HepG2 (cell line): Measurements from ENCODE around the gene ZC3H7B. TPM values are rescaled to one million over a fixed set of nuclear protein-coding genes. Genes with fewer than 3 reads are reported as not detected.
A peak's percentile ranks its signal among the peaks of the same experiment; 100 is the strongest.

Source experiments
- FOXM1 ChIP-seq: sonication (generic); formaldehyde crosslinking; IDR thresholded peaks from 2 replicates; pipeline ENCODE4 v1.5.0; 2020; ENCODE audit warnings: missing genetic modification reagents
- FOXO1 ChIP-seq: sonication (generic); formaldehyde crosslinking; IDR thresholded peaks from 2 replicates; pipeline ENCODE4 v1.4.0; 2020; ENCODE audit warnings: missing genetic modification reagents
- HDAC1 ChIP-seq: sonication (generic); formaldehyde crosslinking; IDR thresholded peaks from 2 replicates; pipeline ENCODE4 v1.5.1; 2020; ENCODE audit warnings: mild to moderate bottlenecking, missing genetic modification reagents
- IKZF1 ChIP-seq: fragments of 450-650 bp; IDR thresholded peaks from 2 replicates; pipeline ENCODE4 v1.7.1; 2016
- MEF2D ChIP-seq: sonication (generic); formaldehyde crosslinking; IDR thresholded peaks from 2 replicates; pipeline ENCODE4 v1.5.1; 2020; ENCODE audit warnings: mild to moderate bottlenecking, missing genetic modification reagents
- NFIB ChIP-seq: sonication (generic); formaldehyde crosslinking; IDR thresholded peaks from 2 replicates; pipeline ENCODE4 v1.9.0; 2021; ENCODE audit warnings: missing genetic modification reagents, mild to moderate bottlenecking, borderline replicate concordance
- ZBTB38 ChIP-seq: sonication (generic); formaldehyde crosslinking; IDR thresholded peaks from 2 replicates; pipeline ENCODE4 v1.5.1; 2020; ENCODE audit warnings: mild to moderate bottlenecking, missing genetic modification reagents
- ZNF281 ChIP-seq: sonication (generic); formaldehyde crosslinking; IDR thresholded peaks from 2 replicates; pipeline ENCODE4 v1.4.0; 2020; ENCODE audit warnings: missing genetic modification reagents, borderline replicate concordance
- ZNF282 ChIP-seq: fragments of 450-650 bp; IDR thresholded peaks from 2 replicates; pipeline ENCODE4 v1.6.1; 2018; ENCODE audit not compliant: partially characterized antibody
- ZNF331 ChIP-seq: sonication (generic); formaldehyde crosslinking; IDR thresholded peaks from 2 replicates; pipeline ENCODE4 v1.4.0; 2020; ENCODE audit warnings: missing genetic modification reagents
- ZNF749 ChIP-seq: sonication (generic); formaldehyde crosslinking; IDR thresholded peaks from 2 replicates; pipeline ENCODE4 v1.8.0; 2022; ENCODE audit warnings: mild to moderate bottlenecking, missing genetic modification reagents, moderate library complexity, borderline replicate concordance
- ZNF839 ChIP-seq: sonication (generic); formaldehyde crosslinking; IDR thresholded peaks from 2 replicates; pipeline ENCODE4 v1.4.0; 2020; ENCODE audit warnings: missing genetic modification reagents, mild to moderate bottlenecking, borderline replicate concordance
- polyA plus RNA-seq, 8 experiments: library from polyadenylated mRNA; depleted of rRNA in 3 of 8; stranded (reverse) in 7 of 8; unstranded in 1 of 8; fragments of >200 nt; fragmentation: Illumina TruSeq in 4 of 8; extraction: Trizol in 4 of 8; gene quantifications; 2 replicates each; pipeline versions ENCODE4 v1.2.1 to v1.2.3, GENCODE V29; 2011 to 2016; ENCODE audit warnings: low read depth in 4 of 8, missing spikeins in 1 of 8, mixed read lengths in 1 of 8; ENCODE audit not compliant: insufficient read depth in 1 of 8
- total RNA-seq, 5 experiments: library from RNA; depleted of rRNA; stranded (reverse); fragments of >200 nt; fragmentation: Illumina TruSeq; extraction: Trizol; gene quantifications; 2 replicates each; pipeline ENCODE4 v1.2.3, GENCODE V29; 2016; ENCODE audit warnings: low read depth in 1 of 5
- TF ChIP-seq, protein P1 (sequence below): IDR thresholded peaks from 2 replicates; pipeline ENCODE4 v1.4.0; 2020; ENCODE audit warnings: mild to moderate bottlenecking, missing genetic modification reagents
- TF ChIP-seq, protein P2 (sequence below): sonication (generic); formaldehyde crosslinking; conservative IDR thresholded peaks from 2 replicates; pipeline ENCODE4 v1.4.0; 2020; ENCODE audit warnings: mild to moderate bottlenecking, missing genetic modification reagents, moderate library complexity
- TF ChIP-seq, protein P3 (sequence below): sonication (generic); formaldehyde crosslinking; IDR thresholded peaks from 2 replicates; pipeline ENCODE4 v1.8.0; 2022; ENCODE audit warnings: missing genetic modification reagents, mild to moderate bottlenecking, borderline replicate concordance
- TF ChIP-seq, protein P4 (sequence below): sonication (generic); formaldehyde crosslinking; IDR thresholded peaks from 2 replicates; pipeline ENCODE4 v1.5.0; 2020; ENCODE audit warnings: missing genetic modification reagents

ZC3H7B gene
- total and polyA plus RNA-seq, 2 of the 13 experiments (the other 11 are each of a cell fraction or from before 2014, with no cell fraction given), result 26.4 to 37.2 TPM

- TF ChIP-seq FOXM1 (CRISPR knock-in tag) (no peak), ZNF281 (no peak), ZBTB38 (no peak), ZNF331 (CRISPR knock-in tag) (no peak), FOXO1 (0 out of 2 replicates have a peak, but pooled peaks have one; percentile 30), IKZF1 (no peak), ZNF749 (no peak), MEF2D (CRISPR knock-in tag) (no peak), HDAC1 (no peak), ZNF282 (no peak), ZNF839 (no peak), NFIB (CRISPR knock-in tag) (no peak)
- TF ChIP-seq, protein P1, sequence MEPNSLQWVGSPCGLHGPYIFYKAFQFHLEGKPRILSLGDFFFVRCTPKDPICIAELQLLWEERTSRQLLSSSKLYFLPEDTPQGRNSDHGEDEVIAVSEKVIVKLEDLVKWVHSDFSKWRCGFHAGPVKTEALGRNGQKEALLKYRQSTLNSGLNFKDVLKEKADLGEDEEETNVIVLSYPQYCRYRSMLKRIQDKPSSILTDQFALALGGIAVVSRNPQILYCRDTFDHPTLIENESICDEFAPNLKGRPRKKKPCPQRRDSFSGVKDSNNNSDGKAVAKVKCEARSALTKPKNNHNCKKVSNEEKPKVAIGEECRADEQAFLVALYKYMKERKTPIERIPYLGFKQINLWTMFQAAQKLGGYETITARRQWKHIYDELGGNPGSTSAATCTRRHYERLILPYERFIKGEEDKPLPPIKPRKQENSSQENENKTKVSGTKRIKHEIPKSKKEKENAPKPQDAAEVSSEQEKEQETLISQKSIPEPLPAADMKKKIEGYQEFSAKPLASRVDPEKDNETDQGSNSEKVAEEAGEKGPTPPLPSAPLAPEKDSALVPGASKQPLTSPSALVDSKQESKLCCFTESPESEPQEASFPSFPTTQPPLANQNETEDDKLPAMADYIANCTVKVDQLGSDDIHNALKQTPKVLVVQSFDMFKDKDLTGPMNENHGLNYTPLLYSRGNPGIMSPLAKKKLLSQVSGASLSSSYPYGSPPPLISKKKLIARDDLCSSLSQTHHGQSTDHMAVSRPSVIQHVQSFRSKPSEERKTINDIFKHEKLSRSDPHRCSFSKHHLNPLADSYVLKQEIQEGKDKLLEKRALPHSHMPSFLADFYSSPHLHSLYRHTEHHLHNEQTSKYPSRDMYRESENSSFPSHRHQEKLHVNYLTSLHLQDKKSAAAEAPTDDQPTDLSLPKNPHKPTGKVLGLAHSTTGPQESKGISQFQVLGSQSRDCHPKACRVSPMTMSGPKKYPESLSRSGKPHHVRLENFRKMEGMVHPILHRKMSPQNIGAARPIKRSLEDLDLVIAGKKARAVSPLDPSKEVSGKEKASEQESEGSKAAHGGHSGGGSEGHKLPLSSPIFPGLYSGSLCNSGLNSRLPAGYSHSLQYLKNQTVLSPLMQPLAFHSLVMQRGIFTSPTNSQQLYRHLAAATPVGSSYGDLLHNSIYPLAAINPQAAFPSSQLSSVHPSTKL, result peak; percentile 40; the same call in 1 of the 2 replicates
- TF ChIP-seq, protein P2, sequence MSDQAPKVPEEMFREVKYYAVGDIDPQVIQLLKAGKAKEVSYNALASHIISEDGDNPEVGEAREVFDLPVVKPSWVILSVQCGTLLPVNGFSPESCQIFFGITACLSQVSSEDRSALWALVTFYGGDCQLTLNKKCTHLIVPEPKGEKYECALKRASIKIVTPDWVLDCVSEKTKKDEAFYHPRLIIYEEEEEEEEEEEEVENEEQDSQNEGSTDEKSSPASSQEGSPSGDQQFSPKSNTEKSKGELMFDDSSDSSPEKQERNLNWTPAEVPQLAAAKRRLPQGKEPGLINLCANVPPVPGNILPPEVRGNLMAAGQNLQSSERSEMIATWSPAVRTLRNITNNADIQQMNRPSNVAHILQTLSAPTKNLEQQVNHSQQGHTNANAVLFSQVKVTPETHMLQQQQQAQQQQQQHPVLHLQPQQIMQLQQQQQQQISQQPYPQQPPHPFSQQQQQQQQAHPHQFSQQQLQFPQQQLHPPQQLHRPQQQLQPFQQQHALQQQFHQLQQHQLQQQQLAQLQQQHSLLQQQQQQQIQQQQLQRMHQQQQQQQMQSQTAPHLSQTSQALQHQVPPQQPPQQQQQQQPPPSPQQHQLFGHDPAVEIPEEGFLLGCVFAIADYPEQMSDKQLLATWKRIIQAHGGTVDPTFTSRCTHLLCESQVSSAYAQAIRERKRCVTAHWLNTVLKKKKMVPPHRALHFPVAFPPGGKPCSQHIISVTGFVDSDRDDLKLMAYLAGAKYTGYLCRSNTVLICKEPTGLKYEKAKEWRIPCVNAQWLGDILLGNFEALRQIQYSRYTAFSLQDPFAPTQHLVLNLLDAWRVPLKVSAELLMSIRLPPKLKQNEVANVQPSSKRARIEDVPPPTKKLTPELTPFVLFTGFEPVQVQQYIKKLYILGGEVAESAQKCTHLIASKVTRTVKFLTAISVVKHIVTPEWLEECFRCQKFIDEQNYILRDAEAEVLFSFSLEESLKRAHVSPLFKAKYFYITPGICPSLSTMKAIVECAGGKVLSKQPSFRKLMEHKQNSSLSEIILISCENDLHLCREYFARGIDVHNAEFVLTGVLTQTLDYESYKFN (CRISPR knock-in tag), result peak; percentile 29; the same call in 1 of the 2 replicates
- TF ChIP-seq, protein P3, sequence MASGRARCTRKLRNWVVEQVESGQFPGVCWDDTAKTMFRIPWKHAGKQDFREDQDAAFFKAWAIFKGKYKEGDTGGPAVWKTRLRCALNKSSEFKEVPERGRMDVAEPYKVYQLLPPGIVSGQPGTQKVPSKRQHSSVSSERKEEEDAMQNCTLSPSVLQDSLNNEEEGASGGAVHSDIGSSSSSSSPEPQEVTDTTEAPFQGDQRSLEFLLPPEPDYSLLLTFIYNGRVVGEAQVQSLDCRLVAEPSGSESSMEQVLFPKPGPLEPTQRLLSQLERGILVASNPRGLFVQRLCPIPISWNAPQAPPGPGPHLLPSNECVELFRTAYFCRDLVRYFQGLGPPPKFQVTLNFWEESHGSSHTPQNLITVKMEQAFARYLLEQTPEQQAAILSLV (CRISPR knock-in tag), result no peak
- TF ChIP-seq, protein P4, sequence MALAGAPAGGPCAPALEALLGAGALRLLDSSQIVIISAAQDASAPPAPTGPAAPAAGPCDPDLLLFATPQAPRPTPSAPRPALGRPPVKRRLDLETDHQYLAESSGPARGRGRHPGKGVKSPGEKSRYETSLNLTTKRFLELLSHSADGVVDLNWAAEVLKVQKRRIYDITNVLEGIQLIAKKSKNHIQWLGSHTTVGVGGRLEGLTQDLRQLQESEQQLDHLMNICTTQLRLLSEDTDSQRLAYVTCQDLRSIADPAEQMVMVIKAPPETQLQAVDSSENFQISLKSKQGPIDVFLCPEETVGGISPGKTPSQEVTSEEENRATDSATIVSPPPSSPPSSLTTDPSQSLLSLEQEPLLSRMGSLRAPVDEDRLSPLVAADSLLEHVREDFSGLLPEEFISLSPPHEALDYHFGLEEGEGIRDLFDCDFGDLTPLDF (CRISPR knock-in tag), result no peak
Observed at GRCh38 chr22:41296826-41297667, 4.3 kb upstream of the ZC3H7B start (continued).
